T-helper 1 cell treated with Interleukin-12 subunit alpha and Interleukin-12 subunit beta and Interleukin-4 antibody, amounts not matched to agents 30 ng/mL and 1 ng/mL, for 36 hours (primary cell): ENCODE results near the gene EMSY. TPM values are rescaled to one million over a fixed set of nuclear protein-coding genes. Genes with fewer than 3 reads are reported as not detected.

Experiments
- intact Hi-C: fragments of 100-400 bp; cut with micrococcal nuclease; formaldehyde crosslinking; loops from one replicate; pipeline ENCODE4 v1.15.1; 2024
- total RNA-seq: library from RNA; stranded (reverse); gene quantifications from 2 replicates; pipeline ENCODE4 v1.2.3, GENCODE V29; 2022

EMSY gene
- total RNA-seq, 1 donor from 2014 or later = 33.5 TPM

GRCh38 chr11:76455931-76456330, 11.1 kb downstream of the EMSY start:
- intact Hi-C loops = no loop called here

GRCh38 chr11:76456571-76456970, 11.8 kb downstream of the EMSY start:
- intact Hi-C loops = no loop called here

- intact Hi-C loops = no loop called here
Measured at GRCh38 chr11:76459299-76459698, 14.5 kb downstream of the EMSY start.

GRCh38 chr11:76459846-76460245, 15.0 kb downstream of the EMSY start:
- intact Hi-C loops = no loop called here

DNA sequence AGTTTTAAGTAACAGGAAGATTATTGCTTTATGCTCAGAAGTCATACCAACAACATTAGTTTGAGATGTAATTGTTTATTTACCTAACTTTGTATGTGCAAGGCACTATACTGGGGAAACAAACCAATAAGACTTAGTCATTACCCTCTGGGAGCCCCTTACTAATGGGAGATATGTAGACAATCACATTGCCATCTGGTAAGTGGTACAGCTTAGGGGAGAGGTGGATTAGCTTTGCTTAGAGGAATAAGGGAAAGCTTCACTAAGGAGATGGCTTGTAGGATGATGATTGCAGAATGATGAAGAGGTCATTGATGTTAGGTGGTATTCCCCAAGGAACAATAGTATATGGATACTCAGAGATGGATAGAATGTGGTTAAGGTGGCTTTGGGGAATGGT, 17.5 kb downstream of the EMSY start:
- intact Hi-C loops = no loop called here

- intact Hi-C loops = no loop called here
Measured at GRCh38 chr11:76465701-76466100, 20.9 kb downstream of the EMSY start.

- intact Hi-C loops = no loop called here
Measured at GRCh38 chr11:76466666-76467065, 21.8 kb downstream of the EMSY start.

DNA sequence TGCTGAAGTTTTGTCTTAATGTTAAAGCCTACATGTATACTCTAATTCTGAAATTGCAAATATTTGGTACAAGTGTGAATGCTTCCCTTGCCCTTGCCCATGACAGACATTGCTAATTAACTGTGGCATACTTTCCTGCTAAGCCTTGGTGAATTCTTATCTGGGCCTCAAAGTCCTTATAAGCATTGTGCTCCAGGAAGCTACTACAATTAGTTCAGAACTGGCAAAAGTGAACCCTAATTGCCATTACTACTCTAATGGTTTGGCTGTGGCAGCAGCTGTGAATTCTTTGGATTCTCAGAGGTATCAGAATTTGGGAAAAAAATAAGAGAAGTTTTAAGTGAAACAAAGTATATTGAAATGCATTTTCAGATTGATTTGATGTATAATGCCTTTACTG, 24.3 kb downstream of the EMSY start:
- intact Hi-C loops = no loop called here

DNA sequence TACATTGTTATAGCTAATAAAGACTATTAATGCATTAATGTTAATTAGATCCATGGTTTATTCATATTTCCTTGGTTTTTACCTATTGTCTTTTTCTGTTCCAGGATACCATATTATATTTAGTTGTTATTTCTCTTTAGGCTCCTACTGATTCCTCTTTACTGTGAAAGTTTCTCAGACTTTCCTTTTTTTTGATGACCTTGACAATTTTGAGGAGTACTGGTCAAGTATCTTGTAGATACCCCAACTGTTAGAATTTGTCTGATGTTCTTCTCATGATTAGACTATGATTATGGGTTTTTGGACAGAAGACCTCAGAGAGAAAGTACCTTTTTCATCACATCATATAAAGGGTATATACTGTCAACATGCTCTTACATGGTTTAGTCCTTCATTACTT, 26.6 kb downstream of the EMSY start:
- intact Hi-C loops = no loop called here

DNA sequence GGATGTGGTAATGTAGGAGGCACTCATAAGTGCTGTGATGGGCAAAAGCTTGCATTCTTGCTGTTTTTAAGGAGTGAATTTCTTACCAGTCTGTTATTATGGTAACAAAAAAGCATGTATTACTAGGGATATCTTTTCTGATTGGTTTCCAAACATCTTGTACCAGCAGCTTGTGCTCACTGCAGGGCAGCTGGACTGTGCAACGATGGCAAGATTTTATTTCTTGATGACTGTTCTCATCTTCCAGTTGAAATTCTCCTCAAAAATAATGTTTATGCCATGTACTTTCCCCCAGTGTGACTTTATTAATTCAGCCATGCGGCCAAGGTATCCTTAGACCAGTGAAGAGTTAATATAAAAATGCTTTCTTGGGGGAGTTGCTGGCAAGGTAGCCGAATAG, 35.4 kb downstream of the EMSY start:
- intact Hi-C loops = no loop called here

GRCh38 chr11:76491644-76492043, 46.8 kb downstream of the EMSY start:
- intact Hi-C loops = no loop called here

- intact Hi-C loops = no loop called here
Measured at GRCh38 chr11:76493040-76493439, 48.2 kb downstream of the EMSY start.

DNA sequence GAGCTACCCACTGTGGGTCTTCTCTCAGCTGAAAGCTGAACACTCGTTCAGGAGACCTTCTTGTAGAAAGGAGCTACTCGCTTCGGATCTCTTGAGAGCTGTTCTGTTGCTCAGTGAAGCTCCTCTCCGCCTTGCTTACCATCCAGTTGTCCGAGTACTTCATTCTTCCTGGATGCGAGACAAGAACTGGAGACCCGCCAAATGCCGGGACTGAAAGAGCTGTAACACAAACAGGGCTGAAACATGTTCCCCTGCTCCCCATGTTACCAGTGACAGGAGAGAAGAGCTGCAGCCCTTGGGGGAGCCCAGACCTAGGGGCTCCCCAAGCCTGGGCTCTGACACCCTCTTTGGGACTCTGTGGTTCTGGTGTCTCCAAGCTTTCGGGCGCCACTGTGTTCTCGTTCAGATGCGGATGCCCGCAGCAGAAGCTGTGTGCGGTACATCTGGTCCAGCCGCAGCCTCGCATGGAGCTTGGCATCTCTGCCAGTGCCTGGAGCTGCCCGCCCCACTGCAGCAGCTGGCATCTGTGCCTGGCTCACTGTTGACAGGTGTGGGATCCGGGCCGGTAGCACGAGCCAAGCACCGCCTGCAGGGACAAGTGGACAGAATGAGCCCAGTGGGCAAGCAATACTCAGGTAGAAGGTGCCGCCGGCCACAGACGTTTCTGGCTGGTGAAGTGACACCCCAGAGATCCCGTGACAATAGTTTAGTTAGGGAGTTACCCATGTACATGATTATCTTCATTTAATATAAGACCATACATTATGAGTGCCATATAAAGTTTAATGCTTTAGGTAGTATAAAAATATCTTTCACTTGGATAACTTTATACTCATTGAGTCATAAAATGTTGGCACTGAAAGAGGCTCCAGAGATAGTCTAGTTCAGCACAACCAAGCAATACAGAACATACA, 49.1 kb downstream of the EMSY start:
- intact Hi-C loops = no loop called here

- intact Hi-C loops = no loop called here
Measured at GRCh38 chr11:76495019-76495418, 50.2 kb downstream of the EMSY start.

GRCh38 chr11:76496174-76496573, 51.4 kb downstream of the EMSY start:
- intact Hi-C loops = no loop called here

DNA sequence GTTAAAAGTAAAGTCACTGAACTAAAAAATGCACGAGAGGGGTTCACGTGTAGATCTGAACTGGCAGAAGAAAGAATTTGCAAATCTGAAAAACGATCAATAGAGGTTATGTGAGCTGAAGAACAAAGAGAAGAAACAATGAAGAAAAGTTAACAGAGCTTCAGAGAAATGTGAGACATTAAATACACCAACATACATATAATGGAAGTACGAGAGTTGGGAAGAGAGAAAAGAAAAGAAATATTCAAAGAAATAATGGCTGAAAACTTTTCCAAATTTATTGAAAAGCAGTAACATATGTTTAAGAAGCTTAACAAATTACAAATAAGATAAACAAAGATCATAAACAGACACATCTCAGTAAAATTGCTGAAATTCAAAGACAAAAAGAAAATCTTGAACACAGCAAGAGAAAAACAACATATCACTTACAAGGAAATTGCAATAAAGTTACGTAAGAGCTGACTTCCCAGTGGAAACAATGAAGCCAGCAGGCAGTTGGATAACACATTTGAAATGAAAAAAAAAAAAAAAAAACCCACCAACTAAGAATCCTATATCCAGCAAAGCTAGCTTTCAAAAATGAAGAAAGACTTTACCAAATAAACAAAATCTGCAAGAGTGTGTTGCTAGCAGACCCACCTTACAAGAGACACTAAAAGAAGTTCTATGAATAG, 56.8 kb downstream of the EMSY start:
- intact Hi-C loops = no loop called here

DNA sequence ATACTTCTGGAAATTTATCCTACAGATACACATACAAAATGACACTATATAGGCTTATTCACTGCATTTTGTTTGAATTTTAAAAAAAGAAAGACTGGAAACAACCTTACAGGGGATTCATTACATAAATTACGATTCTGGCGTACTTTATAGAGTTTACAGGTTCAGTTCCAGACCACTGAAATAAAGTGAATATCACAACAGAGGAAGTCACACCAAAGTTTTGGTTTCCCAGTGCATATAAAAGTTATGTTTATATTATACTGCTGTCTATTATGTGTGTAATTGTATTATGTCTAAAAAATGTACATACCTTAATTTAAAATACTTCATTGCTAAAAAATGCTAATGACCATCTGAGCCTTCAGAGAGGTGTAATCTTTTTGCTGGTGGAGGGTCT, 62.0 kb downstream of the EMSY start:
- intact Hi-C loops = no loop called here

- intact Hi-C loops = no loop called here
Measured at GRCh38 chr11:76510060-76511047, 65.5 kb downstream of the EMSY start.

- intact Hi-C loops = loop anchor here (1.0 kb wide), 1 partner anchor 306 kb away; no protein-coding TSS in a partner anchor
Measured at GRCh38 chr11:76512851-76513653, 68.2 kb downstream of the EMSY start.

DNA sequence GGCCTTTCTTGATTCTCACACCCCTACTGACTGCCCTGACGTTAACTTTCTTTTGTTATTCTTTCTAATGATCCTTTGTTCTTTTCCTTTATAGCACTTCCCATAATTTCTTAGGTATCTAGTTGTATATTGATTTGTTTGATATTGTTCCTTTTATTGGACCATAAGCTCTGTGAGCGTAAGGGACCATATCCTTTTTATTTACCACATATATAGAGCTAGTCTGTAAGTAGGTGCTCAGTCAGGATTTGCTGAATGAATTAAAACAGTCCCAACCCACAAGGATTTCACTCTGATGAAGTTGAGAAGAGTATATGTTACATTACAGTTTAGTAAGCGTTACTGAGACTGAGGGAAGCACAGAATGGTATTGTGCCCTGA, 68.8 kb downstream of the EMSY start:
- intact Hi-C loops = loop anchor here (1.0 kb wide), 1 partner anchor 306 kb away; no protein-coding TSS in a partner anchor

DNA sequence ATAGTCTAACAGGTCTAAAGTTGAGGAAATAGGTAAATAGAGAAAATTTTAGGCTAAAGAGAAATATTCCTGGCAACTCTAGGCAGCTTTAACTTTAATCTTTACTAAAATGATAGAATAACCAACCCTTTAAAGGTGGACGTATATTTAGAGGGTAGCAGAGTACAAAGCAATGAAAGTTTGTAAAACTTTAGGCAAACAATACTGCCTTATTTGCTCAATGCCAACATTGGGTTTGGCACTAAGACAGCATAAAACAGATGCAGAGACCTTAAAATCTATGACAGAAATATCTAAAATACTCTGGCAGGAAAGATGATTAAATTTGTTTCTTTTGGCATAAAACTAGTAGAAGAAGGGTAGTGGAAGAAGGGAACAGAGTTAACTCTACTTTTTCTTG, 70.7 kb downstream of the EMSY start:
- intact Hi-C loops = no loop called here
